ENCODE results near the gene ELMO2. TPM values are rescaled to one million over a fixed set of nuclear protein-coding genes. Genes with fewer than 3 reads are reported as not detected.

The ELMO2 gene
- polyA plus RNA-seq, 1 donor: 74.5 TPM

DNA sequence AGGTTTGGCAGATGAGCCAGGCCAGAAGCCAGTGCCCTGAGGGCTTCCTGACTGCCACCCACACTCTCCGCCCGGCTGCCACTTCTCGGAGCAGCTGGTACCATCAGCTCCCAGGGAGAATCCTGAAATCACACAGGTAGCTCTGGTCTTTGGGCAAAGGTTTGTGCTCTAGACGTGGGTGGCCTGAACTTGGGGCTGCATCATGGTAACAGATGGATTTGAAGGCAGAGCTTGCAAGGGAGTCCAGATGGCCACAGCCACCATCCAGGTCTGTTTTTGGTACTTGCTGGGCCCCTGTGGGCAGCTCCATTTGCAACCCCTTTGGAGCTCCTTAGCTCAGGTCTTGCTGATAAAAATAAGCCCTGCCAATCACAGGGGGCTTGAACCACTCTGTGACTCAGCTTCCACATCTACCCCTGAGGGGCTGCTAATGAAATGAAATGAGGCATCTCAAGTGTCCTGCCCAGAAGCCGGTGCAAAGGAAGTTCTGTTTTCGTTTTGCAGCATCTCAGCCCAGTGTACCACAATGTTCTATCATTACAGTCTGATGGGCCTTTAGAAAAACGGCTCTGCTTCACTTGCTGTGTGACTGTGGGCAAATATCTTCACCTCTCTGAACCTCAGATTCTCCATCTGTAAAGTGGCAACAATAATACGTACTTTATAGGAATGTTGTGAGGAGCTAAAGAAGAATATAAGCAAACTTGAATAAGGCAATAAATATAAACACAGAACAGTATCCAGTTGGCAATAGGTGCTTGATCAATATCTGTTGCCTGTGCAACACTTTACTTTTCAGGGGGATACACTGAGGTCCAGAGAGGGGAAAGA is 73.0 kb downstream of the ELMO2 start:
- no peak for DNase-seq

DNA sequence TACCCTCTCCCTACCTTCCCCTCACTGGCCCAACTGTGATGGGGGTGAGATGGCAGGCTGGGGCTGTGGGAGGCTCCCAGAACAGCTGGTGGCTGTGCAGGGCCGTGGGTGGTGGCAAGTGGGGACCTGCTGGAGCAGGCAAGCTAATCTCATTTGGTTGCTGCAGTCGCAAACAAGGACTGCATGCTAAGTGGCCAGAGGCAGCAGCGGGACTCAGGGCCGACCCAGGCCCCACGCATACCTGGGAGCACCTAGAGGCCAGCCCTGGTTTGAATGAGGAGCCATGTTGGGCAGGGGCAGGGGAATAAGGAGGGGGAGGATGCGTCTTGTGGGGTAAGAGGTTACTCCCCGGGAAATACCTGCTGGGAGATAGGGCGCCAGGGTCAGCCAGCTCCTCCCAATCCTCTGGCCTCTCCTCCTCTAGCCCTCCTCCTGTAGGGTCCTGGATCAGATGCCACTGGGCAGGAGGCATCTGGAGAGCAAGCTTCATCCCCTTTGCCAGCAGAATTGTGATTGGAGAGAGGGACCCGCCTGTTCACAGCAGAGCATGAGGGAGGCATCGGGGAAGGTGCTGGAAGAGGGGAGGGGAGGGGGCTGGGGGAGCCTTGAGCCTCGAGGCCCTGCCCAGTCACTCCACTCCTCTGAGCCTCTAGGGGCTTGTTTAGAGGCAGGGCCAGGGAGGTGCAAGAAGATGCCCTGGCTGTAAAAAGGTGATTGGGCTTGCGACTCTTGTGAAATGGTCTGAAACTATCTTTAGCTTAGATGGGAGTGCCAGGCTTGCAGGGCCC is 73.8 kb downstream of the ELMO2 start:
- DNase-seq: no peak

DNA sequence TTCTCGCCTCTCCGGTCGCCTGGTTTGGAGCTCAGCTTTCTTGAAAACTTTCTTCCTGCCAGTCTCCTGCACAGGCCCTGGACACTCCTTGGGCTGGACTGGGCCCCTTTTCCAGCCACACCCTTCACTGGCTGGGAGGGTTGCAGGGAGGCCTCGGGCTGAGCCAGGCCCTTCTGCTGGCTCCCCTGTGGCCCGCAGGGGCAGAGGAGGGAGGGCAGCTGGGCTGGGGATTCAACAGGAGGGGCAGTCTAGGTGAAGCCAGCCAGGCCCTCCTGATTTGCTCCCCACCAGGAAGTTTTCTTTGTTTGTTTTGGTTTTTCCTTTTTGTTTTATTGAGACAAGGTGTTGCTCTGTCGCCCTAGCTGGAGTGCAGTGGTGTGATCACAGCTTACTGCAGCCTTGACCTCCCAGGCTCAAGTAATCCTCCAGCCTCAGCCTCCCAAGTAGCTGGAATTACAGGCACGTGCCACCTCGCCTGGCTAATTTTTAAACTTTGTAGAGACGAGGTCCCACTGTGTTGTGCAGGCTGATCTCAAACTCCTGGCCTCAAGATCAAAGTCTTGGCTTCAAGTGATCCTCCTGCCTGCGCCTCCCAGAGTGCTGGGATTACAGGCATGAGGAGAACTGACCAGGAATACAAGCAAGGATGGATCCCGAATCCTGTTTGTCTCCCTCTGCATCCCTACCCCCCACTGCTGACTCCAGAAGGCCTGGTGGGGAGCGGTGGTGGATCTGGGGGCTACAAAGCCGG is 74.6 kb downstream of the ELMO2 start:
- no peak for DNase-seq

DNA sequence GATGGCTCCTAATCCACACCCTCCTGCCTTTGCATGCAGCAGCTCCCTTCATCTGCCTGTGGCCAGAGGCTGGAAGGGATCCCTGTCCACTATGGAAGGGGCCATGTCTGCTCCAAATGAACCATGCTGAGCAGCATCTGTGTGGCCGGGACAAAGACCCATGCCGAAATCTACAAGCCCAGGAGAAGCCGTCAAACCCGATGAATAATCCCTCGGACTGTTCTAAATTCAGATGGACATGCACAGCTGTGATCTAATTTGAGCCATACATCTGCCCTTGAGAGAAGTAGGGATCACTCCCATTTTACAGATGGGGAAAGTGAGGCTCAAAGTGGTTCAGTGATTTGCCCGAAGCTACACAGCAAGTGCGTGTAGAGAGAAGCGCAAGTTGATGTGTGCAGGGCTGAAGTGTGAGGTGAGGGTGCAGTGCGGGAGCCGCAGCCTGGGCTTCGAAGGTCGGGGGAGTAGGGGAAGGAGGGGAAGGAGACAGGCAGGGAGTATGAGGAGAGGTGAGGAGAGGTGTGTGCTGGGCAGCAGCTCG is 75.5 kb downstream of the ELMO2 start:
- DNase-seq: no peak

DNA sequence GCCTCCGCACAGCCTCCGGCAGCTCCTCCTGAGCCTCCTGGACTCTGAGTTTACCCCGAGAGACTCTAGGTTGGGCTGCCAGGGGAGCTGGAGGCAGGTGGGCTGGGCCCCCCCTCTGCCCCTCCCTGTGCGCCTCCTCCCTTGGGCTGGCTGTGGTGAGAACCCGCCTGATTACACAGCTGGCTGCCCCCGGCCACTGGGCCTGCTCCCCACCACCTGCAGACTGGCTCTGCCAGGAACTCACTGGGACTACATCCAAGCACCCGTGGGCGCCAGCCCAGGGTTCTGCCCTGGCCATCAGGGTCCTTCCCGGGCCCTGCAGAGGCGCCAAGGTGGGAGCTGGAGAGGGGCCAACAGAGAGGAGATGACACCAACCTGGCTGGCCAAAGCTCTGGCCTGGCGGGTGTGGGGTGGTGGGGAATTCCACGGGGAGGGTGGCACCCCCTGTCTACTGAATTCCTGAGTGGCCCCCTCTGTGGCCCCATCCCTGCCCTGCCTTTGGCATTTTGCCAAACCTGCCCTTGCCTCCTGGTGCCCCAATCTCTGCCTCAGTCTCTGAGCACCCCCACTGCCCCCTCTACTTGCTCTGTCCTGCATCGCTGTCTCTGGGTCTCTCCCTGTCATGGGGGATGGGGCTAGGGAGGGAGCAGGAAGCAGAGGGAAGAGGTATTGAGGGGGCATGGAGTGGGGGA is 76.2 kb downstream of the ELMO2 start:
- DNase-seq: no peak

DNA sequence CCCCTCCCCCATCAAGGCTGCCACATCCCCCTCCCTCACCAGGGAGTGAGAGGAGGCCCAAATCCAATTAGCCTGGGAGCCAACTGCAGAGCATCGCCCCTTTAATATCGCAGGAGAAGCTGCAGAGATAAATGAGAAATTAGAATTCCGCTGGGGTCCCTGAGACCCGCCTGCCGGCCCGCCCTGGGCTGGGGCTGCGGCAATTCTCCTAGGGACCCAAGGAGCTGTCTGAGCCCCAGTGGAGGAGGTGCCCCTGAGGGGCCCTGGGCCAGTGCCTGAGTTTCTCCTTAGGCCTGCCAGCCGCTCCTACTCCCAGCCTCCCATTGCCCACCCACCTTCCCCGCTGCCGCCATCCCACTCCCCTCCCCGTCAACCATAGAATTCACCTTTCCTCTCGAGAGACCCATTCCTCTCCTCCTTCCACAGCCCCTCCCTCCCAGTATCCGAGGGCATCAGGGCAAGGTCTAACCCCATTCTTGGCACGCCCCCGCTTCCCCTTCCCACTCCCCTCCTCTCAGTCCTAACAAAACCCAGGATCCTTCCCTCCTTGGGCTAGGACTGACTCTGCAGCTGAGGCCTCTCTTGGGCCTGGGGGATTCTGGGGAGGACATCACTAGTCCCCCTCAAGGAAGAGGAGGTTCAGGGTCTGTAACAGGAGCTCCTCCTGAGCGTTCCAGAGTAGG is 78.1 kb downstream of the ELMO2 start:
- DNase-seq: no peak

DNA sequence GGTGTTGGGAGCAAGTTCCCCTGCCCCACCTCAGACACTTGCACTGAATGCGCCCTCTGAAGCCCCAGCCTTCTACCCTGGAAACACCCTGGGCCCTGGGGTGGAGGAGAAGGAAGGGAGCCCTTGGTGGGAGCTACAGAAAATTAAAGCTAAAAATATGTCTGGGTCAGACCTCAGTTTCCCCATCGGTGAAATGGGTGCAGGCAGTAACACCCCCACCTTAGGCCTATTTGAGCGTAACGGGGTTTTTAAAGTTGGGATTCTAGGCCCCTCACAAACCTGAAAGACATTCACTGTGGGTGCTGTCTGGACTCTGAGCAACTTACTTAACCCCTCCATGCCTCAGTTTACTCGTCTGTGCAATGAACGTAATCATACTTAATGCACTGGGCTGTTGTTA is 78.9 kb downstream of the ELMO2 start:
- no peak for DNase-seq

DNA sequence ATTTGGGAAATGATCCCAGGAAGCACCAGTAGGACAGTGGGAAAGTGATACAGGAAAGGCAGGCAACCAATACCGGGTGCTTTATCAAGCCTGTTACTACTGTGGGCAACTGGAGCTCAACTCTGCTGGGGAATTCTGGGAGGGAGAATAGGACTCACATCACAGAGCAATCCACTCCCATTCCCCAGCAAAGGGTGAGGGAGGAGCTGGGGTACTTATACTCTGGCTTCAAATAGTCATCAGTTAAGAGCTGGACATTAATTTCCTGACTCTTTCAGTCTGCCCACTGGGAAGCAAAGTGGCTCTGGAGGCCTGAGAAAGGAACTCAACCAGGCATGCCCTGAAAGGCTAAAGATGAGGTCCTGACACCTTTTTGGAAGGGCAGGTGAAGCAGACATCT is 80.6 kb downstream of the ELMO2 start:
- no peak for DNase-seq

DNA sequence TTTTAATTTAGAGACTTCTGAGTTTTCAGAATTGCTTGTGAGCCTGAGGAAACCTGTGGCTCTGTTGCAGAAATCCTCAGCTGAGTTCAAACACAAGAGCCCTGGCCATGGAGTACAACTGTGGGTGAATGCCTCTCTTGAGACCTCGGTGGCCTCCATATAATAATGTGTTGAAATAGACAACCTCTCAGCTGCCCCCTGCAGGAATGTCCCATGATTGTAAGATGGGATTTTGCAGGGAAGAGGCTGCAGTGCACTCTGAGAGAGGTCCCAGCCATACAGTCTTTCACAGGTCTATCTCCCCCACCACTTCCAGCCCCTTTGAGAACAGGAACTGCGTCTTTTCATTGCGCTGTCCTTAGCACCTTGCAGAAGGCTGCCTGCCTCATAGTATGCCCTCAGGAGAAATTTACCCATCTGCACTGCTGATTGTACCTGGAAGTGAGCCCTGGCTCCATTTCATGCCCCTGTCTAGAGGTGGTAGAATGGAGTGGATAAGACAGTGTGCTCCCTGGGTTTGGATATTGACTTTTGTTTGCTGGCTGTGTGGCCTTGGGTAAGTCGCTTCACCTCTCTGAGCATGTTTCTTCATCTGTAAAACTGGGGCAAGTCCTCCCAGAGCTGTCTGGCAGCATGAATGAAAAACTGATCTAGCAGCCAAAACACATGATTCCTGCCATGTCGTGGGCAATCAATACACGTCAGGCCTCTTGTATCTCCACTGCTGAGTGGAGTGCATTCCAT is 81.3 kb downstream of the ELMO2 start:
- no peak for DNase-seq

DNA sequence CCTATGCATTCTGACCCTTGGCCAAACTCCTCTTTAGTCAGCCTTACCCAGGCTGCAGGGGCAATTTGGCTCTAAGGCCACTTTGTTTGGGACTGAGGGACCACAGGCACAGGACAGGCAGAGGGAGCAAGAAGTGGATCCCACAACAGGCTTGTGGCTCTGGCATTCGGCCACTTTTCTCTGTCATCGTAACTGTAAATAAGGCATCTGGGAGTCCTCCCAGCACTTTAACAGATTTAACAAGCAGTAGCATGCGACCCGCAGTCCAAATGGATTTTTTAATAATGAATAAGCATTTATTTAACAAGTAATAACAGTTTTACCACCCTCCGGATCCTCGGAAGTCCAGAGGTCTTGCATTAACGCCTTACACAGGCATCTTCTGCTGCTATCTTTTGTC is 82.0 kb downstream of the ELMO2 start:
- no peak for DNase-seq

DNA sequence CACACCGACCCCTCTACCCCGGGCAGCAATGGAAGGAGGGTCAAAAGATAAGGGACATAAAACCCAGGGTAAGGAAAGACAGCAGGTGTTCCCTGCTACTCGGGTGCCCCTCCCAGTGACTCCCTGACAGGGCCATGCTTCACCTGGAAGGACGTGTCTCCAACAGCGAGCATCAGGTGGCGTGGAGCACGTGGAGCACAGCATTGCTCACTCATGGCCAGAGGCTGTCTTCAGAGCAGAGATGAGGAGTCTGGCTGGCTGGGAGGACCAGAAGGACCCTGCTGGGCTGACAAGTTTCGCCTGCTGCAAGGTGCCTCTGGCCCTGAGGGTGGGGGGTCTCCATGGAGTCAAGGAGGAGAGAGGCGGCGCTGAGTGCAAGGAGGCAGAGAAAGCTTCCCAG is 82.9 kb downstream of the ELMO2 start:
- DNase-seq: no peak

DNA sequence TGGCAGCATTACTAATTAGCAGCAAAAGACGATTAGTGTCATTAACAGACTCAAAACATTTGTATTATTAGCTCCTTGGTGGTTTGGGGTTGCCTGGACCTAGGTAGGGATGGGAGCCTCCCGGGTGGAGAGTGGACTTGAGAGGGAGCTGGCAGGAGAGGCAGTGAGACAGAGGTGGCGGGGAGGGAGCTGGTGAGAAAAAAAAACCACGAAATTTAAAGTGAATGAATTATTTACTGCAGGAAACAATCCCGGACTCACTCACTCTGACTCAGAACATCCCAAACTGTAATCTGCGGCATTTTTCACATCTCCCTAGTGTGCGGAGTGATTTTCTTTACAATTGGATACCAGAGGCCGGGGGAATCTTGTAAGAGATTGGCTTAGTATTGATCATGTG is 83.8 kb downstream of the ELMO2 start:
- DNase-seq: no peak

DNA sequence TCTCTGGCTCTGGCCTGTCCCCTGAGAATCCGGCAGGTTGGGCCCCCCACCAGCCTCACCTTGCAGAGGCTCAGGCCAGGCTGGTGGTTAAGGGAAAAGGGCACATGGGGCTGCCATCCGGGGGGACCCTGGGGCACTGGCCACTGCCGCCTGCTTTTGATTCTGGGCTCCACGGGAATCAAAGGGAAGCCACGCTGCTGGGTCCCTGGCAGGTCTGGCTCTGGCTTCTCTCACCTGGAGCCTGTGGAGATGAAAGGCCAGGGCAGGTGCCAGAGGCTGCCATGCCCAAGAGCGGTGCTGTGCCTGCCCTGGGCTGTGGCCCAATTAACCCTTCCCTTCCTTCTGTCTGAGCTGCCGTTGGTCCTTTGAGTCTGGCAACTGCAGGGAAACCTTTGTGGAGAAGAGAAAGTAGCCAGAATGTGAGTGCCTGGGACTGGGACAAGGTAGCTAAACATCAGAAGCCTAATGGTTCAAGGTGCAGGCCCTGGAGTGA is 88.7 kb downstream of the ELMO2 start:
- DNase-seq: no peak

DNA sequence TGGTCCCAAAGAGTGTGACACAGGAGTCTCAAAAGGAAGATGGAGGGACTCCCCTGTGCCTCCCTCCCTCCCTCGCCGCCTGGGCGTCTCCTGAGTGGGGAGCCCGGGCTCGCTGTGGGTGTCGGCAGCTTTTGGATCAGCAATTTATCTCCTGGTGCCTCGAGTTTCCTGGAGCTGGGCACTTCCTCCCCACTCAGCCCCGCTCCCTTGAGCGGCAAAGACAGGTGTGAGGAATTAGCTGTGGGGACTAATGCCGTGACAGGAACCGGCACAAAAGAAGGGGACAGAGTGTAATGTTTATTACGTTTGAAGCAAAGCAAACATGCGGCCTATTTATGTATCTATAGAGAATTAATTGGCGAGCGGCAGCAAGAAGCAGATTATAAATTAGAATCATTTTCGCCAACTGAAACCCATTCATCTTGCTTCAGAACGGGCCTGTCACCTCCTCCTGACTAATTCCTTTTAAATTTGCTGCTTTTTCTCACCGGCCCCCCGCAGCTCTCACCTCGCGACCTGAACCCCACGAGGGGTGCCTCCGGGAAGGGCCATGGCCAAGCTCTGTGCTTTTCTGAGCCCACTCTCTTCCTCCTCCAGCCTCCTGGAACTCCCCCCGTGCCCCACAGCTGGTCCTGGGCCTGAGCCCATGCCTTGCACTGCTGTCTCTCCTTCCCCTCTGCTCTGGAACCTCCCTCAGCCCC is 89.3 kb downstream of the ELMO2 start:
- no peak for DNase-seq

Other genes with a start within 250 kb of the ELMO2 start
- not detected for gene CDH22, start 98.1 kb downstream of the ELMO2 start, polyA plus RNA-seq (ENCODE audit: insufficient read length)
- gene ZNF334, start 106.9 kb upstream of the ELMO2 start, polyA plus RNA-seq (ENCODE audit: insufficient read length): 56.4 TPM
- gene OCSTAMP, start 144.0 kb upstream of the ELMO2 start, polyA plus RNA-seq (ENCODE audit: insufficient read length): not detected
- gene SLC13A3, start 244.8 kb upstream of the ELMO2 start, polyA plus RNA-seq (ENCODE audit: insufficient read length): 19.3 TPM